ENCODE measurements around the gene GALNT15.

Gene GALNT15

DNA sequence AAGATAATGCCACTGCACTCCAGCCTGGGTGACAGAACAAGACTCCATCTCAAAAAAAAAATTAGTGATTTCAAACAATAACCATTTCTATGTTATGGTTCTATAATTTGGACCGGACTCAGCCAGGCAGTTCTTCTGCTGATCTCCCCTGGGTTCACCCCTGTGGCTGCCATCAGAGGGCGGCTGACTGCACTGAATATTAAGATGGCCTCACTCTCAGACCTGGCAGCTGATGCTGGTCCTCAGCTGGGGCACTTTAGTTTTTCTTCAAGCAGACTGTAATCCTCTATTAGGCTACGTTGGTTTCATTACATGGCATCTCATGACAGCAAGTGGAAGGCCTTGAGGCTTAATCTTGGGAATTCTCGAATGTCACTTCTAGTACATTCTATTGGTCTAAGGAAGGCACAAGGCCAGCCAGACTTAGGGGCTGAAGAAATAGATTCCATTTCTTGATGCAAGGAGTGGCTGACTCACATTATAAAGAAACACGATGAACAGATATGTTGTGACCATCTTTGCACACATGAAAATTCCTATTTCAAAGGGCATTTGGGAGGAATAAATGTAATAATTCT is 12.8 kb downstream of the GALNT15 start:
- DNase-seq = no peak

DNA sequence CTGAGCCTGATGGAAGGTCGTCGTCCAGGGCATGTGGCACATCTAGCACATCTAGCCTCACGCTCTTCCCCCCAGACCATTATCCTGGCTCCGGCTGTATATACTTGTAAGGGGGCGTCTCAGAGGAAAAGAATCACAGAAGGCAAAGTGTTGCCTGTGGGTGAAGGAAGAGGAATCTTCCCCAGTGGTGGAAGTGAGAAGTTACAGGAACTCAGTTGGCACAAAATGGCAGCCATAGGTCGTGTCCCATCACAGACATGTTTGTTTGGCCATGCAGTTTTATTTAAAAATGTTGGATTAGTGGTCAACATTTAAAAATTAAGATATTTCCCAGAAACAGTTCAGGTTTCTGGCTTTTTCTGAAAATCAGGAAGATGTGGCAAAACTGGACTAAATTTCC is 13.6 kb downstream of the GALNT15 start:
- no peak for DNase-seq

DNA sequence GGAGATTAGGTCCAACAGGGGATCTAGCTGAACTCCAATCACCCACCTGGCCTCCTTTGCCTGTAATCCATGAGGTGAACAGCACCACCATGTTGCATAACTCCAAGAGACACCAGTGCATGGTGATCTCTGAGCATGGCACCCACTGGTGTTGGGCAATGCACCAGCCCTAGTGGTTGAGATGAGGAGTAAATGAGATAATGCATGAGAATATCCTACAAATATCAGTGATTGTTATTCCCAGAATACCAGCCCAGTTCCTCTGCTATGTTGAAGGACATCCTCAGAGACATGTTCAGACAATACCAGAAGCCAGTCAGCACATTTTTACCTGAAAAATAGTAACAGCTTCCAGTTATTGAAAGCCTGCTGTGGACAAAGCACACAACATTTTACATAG is 14.7 kb downstream of the GALNT15 start:
- DNase-seq = no peak

DNA sequence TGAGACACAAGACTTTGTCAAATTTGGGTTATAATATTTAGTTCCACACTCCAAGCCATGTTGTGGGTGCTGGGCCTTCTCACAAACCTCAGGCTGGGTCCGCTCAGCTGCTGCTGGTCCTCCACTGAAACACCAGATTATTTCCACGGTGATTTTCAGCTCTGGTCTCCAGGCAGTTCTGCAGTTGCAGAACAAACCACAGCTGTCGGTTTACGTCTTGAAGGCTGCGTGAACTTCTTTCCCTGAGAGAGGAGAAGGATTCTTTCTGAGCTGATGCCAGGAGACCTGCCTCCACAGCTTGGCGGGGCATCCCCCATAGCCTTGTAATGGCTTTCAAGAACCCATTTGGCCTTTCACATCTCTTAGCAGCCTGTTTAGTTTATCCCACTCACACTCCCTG is 16.2 kb downstream of the GALNT15 start:
- no peak for DNase-seq

DNA sequence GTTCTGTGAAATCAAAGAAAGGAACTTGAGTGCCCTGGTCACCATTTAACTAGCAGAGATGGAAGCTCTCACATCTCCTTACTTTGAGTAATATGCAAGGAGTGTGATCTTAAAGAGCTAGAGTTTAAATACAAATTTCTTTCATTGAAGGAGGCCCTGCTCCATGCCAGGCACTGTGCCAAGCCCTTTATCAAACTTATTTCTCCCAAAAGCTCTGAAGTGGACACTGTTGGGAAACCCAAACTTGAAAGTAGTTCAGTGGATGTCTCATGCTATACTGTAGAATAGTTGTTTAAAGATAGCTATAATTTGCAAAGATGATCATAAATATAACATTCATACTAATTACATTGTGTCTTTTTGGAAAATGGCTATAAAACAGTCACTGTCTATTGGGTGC is 17.1 kb downstream of the GALNT15 start:
- no peak for DNase-seq

DNA sequence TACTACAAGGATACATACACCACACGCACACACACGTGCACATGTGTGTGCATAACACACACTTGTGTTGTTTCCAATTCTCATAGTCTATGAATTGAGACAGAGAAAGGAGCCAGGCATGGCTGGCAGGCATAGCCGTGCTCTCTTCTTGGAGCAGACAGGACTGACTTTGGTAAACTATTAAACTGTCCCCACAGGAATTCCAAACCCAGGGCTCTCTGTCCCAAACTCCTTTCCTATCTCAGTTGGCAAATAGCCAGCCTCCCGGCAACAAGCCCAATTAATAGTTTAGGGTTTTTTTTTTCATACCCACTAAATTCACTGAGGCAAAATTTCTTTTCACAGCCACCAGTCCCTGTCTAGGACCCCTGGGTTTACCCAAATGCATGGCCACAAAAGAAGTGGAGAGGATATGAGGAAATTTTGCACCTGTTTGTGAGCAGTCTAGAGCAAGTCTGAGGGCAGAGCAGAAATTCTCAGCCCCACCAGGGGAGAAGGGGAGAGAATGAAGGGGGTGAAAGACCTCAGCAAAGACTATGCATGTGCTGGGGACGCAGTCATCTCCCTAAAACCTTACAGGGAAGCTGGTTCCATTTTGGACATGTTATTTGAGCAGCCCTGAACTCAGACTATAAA is 17.8 kb downstream of the GALNT15 start:
- no peak for DNase-seq

DNA sequence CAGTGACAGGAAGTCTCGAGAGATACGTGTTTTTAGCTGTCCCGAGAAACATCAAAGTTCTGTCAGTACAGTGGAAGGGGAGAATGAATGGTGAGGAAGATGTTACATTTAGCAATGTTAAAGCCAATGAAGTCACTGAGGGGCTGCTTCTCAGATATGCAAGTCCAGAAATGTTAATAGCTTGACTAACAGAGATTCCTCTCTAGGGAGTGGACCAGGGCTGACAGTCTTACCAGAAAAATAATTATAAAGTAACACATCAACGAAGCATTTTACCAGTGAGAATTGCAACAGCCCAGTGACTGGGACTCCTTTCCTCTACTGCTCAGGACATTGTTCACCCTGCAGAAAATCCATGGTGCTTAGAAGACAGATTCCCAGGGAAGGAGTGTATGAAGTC is 23.9 kb downstream of the GALNT15 start:
- DNase-seq = no peak

DNA sequence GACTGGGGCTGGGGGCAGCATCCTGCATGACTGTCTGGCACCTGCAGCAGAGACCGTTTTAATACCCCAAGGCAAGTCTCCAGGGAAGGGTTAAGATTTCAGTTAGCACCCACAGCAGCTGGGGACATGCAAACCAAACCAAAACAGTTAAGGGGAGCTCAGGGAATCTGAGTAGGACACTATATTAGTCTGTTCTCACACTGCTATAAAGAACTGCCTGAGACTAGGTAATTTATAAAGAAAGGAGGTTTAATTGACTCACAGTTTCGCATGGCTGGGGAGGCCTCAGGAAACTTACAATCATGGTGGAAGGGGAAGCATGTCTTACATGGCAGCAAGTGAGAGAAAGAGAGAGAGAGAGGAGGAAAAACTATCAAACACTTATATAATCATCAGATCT is 25.3 kb downstream of the GALNT15 start:
- no peak for DNase-seq

DNA sequence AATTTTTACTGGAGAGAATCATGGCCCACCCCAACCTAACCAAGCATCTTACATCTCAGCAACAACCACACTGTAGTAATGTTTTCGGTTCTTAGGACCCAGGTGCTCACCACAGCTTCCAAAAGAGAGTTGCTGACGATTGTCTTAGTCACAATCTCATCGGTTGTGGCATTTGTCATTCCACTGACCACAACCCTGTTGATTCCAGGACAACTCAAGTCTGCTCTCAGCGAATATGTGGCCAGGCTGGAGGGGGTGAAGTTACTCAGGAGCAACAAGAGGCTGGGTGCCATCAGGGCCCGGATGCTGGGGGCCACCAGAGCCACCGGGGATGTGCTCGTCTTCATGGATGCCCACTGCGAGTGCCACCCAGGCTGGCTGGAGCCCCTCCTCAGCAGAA is 25.9 kb downstream of the GALNT15 start:
- no peak for DNase-seq

DNA sequence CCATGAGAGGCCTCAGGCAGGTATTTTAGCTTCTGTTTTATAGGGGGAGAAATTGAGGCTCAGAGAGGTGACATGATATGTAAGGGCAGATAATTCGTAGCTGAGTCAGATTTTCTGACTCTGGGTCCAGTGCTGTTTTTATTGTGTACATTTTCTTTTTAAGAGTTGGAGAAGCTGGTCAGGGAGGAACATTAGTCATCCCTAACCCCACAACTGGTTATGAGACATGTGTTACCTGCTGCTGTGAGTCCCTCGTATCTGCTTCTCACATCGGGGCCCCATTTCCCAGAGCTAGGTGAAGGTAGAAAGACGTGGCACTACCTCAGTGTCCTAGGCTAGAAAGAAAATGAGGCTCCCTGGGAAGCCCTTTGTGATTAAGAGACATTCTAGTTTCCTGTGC is 28.6 kb downstream of the GALNT15 start:
- no peak for DNase-seq

DNA sequence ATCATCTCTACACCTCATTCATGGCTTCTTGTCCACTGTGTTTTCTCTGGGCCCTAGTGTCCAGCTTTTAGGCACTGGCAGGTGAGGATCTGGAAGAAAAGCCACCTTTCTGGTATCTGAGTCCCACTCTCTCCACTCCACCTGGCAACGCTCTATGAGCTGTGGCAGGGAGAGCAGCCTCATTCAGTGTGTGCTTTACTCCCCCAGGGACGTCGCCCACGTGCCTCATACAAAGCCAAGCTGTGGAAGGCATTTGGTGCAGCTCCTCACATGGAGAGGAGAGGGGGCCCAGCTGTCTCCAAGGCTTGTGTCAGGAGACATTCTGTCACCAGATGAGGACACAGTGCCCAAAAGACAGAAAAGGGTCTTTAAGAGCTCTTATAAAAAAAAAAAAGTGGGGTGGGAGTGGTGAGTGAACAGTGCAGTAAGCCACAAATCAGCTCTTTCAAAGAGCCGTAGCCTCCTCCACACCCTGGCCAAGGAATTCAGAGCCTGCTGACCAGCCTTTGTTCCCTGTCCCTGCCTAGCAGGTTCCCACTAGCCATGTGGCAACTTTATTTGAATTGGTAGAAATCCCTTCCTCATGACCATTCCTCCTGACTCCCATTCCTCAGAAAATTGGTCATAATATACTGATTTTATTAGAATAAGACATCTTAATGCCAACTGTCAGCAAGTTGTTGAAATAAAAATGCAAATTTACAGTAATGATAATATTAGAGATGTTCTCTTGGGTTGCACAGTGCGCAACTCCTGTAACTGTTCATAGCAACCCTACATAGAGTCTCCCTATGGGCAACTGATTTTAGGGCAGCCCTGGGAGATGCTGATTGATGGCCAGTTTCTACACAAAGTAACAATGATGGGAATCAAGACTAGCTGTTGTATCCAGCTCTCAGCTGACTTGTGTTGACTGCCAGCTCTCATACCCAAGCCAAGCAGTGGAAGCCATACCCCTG is 29.5 kb downstream of the GALNT15 start:
- no peak for DNase-seq

DNA sequence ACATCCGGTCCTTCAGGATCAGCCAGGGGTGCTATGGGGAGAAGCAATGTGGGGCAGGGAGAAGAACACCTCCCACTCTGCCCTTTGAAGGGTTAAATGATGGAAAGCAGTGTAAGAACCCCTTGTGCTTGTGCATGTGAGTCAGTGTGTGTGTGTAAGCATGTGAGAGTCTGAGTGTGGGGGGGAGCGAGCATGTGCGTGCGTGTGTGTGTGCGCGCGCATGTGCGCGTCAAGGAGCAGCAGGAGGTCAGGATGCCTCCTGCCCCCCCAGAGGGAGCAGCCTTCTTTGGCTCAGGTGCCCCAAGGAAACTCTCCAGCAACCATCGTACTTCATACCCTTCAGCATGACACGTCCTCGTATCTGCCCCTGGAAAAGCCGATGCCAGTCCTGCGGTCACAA is 30.3 kb downstream of the GALNT15 start:
- no peak for DNase-seq

DNA sequence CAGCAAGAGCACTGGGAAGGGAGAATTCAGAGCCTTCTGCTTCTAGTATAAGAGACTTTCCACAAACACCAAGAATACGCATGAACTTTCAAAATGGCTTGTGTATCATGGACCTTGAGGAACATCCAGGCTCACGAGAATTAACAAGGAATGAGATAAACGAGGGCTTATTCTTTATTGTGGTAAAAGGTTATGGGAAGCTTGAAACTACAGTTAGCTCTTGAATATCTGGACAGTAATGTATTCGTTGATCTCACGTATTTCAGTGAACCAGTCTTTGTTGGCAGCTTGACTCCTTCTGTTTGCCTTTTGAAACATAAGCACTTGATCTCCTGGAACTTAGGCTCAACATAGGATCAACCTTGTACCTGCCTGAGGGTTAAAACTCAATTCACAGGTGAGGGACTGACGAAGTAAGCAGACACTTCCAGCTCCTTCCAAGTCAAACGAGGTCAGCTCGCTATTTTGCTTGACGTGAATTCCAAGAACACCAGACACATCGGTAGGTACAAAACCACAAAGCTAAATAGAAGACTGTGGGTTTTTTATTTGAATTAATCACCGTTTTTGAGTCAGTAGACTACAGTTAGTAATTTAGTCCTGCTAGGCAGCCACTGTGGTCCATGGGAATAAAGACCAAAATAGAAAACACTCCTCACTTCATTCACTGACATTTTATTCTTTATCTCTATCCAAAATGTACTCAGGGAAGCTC is 30.8 kb downstream of the GALNT15 start:
- DNase-seq = no peak

DNA sequence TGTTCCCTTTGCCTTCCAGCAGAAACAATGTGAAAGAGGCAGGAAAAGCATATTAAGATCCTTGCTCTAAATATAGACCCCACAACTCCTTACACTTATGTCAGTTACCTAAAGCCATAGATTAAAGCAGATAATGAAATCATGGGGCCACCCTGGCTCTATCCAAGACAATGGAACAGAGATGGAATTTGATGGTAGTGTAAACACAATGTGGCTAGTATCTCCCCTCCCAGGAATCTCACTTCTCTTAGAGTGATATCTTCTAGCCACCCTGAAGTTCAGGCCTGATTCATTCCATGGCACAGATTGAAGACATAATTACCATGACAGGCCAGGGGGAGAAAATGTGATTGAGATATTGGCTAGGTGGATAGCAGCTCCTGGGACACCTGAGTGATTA is 32.6 kb downstream of the GALNT15 start:
- DNase-seq = no peak

DNA sequence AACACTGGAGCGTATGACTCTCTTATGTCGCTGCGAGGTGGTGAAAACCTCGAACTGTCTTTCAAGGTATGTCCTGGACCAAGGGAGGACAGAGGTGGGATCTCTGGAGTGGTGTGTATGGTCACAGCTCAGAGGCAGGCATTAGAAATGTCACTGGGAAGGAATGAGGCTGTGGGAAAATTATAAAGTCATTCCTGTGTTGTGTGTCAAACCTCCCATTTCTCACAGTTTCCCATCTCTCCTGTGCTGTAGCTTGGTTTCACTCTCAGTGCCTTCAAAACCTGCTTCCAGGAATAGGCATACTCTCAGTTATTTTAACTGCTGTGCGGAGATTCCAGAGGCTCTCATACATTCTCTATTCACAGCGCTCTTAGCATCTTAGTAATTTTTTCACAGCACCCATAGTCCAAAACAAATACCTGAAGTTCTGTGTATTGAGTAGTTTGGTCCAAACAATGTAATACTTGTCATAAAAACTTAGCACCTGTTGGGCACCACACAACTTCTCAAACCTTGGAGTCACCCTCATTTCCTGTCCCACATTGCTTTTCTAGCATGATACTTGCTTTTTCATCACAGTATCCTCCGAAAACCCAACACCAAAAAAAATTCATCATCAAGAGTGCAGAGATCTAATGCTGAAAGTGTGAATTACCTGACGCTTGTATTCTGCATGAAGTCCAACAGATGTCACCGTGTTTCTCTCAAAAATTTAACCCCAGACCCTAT is 36.9 kb downstream of the GALNT15 start:
- no peak for DNase-seq

DNA sequence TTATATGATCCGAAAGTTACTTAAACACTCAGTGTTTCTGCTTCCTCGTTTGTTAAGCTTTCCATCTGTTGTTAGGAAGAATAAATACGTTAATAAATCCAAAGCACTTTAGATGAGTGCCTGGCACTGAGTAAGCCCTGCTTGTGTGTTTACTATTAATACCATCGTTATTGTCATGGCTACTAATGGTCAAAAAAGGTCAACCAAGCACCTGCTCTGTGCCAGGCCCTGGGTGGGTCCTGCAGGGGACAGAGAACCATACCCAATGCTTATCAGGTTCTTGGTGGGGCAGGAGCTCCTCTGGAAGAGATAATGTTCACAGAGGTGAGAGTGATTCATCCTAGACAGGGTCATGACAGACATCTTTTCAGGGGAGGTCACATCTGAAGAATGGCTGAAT is 39.9 kb downstream of the GALNT15 start:
- no peak for DNase-seq

DNA sequence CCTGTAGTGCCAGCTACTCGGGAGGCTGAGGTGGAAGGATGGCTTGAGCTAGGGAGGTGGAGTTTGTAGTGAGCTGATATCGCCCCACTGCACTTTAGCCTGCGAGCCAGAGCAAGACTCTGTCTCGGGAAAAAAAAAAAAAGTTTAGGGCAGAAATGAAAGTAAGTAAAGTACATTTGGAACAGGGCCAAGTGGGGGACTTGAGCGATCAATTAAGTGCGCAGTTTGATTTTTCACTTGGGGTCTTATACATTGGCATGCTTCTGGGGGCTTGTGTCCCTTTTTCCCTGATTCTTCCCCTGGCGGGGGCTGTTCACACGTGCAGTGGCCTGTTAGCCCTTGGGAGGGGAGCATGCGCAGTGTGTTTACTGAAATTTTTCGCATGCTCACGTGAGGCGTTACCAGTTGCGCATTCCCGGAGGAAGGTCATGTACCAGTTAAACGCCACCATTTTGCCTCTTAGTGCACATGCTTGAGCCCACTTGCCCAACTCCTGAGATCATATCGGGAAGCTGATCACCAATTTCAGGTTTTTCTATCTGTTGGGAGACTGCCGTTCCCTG is 42.0 kb downstream of the GALNT15 start:
- DNase-seq = no peak

DNA sequence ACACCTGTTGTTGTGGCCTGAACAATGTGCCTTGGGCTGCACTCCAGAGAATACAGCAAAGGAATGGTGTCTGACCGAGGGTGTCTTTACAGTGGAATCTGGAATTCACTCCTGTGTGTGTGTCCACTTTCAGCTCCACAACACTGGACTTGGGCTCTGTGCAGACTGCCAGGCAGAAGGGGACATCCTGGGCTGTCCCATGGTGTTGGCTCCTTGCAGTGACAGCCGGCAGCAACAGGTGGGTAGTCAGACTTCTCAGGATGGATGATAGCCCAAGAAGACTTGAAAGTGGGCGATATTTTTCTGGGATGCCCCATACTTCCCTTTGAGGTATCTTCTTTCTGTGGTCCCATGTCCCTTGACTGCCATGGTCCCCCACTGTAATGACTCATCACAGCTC is 45.3 kb downstream of the GALNT15 start:
- DNase-seq = no peak

DNA sequence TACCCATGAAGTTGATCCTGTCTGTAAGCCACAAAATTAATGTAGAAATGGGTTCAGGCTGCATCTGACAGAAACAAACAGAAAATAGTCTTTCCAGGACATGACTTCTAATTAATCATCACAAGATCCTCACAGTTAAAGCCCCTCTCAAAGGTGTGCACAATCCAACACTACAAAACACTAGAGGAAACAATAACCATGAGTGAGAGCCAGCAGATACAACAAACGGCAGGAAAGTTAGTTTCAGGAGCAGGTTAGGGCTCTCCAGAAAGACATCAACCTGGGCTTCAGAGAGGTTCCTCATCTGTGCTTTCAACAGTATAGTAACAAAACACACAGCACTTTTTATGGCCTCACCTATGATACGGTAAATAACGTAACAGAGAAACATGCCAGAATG is 47.5 kb downstream of the GALNT15 start:
- no peak for DNase-seq

DNA sequence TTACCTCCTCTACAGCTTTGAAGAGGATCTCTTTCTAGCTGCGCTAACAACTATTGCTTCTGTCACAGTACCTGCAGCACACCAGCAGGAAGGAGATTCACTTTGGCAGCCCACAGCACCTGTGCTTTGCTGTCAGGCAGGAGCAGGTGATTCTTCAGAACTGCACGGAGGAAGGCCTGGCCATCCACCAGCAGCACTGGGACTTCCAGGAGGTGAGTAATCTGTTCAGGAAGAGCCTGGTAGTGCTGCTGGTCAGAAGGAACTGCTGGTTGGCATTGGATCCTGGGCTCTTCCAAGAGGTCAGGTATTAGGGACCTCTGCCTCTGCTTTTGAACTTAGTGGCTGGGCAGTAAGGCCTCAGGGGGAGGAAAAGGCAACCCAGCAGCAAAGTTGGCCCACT is 48.1 kb downstream of the GALNT15 start:
- no peak for DNase-seq

DNA sequence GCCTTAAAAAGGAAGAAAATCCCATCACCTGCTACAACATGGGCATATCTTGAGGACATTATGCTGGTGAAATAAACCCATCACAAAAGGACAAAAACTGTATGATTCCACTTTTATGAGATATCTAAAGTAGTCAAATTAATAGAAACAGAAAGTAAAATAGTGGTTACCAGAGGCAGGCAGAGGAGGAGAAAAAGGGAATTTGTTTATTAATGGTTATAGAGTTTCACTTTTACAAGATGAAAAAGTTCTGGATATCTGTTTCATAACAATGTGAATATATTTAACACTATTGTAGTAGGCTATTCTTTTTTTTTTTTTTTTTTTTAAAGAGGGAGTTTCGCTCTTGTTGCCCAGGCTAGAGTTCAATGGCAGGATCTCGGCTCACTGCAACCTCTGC is 49.8 kb downstream of the GALNT15 start:
- DNase-seq = no peak

DNA sequence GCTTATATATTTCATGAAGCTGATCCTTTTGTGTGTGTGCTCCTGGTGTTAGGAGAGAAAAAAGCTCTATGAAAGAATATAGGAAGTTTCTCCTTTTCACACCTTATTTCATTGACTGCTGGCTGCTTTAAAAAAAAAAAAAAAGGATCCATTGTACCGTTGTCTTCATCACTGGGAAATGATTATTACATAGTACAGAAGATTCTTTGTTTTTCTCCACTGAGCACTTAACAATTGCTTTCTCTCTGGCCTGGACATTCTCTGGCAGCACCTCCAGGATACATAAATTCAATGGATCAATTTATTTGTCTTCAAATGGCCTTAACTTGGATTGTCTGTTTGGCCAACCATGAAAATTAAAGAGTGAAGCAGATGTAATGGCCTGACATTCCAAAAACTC is 53.1 kb downstream of the GALNT15 start:
- no peak for DNase-seq

Data from left hindlimb (tissue), 1 donor.